Endothelial cell of umbilical vein (primary cell): ENCODE data around the gene LMTK2. TPM values are rescaled to one million over a fixed set of nuclear protein-coding genes. Genes with fewer than 3 reads are reported as not detected.

Experiments used
- BruUV-seq: library from RNA; stranded (reverse); fragments of 400-500 nt; replicated peaks from 2 replicates; lab custom pipeline; 2021; lab: Mats Ljungman, UMichigan
- CTCF ChIA-PET: fragments of 300-600, 350-600 bp; sonication (Branson Sonifier 250); formaldehyde crosslinking; loops from one replicate; lab custom pipeline; 2021; ENCODE audit warnings: antibody characterized with exemption, inconsistent platforms; lab: Charles Lee
- POLR2A ChIA-PET: fragments of 300-600, 350-600 bp; sonication (Branson Sonifier 250); formaldehyde crosslinking; loops from one replicate; lab custom pipeline; 2021; ENCODE audit warnings: antibody characterized with exemption, inconsistent platforms; lab: Charles Lee
- DNase-seq: peaks from one replicate; pipeline ENCODE4 v3.0.0-alpha.2; 2011; ENCODE audit warnings: low read depth, low spot score
- FAIRE-seq: peaks from 2 replicates; lab custom pipeline; 2011; peaks lifted over from hg19 to GRCh38; lab: Jason Lieb, UNC
- H2AFZ ChIP-seq: 2 replicates; pipeline ENCODE4 v1.6.0; 2012; ENCODE audit warnings: low read depth, low read length, control low read depth, inconsistent platforms
- H3K27ac ChIP-seq: 2 replicates; pipeline ENCODE4 v1.5.1; 2011; ENCODE audit warnings: low read depth, mild to moderate bottlenecking, control low read depth, low read length, moderate library complexity; ENCODE audit not compliant: insufficient read depth
- H3K27me3 ChIP-seq, 2 experiments: 2 replicates each; pipeline versions ENCODE4 v1.6.0 to v1.6.1; 2011; ENCODE audit warnings: low read length in 2 of 2, mixed read lengths in 1 of 2; ENCODE audit not compliant: control insufficient read depth in 2 of 2, insufficient read depth in 2 of 2
- H3K36me3 ChIP-seq, 2 experiments: 2 replicates in 1 of 2; 3 replicates in 1 of 2; pipeline ENCODE4 v1.5.1; 2011; ENCODE audit warnings: low read length in 2 of 2, mild to moderate bottlenecking in 1 of 2, moderate library complexity in 1 of 2; ENCODE audit not compliant: control insufficient read depth in 2 of 2, insufficient read depth in 2 of 2; ENCODE audit errors: extremely low read depth in 1 of 2
- H3K4me1 ChIP-seq: 3 replicates; pipeline ENCODE4 v1.5.1; 2011; ENCODE audit warnings: mild to moderate bottlenecking, low read length; ENCODE audit not compliant: control insufficient read depth, insufficient read depth; ENCODE audit errors: extremely low read depth
- H3K4me2 ChIP-seq: 2 replicates; pipeline ENCODE4 v1.6.1; 2011; ENCODE audit warnings: low read length, control low read depth, mixed read lengths; ENCODE audit not compliant: insufficient read depth
- H3K4me3 ChIP-seq, 3 experiments: fragments of 200-600 bp in 1 of 3; sonication (generic), shearing (Covaris generic) in 1 of 3; replicated peaks in 1 of 3; 2 replicates each; pipeline ENCODE4 v1.5.1; 2011 to 2016; ENCODE audit warnings: control low read depth in 3 of 3, low read length in 3 of 3, mild to moderate bottlenecking in 2 of 3, inconsistent platforms in 1 of 3, low read depth in 1 of 3, moderate library complexity in 1 of 3; ENCODE audit not compliant: insufficient read depth in 1 of 3
- H3K79me2 ChIP-seq: 2 replicates; pipeline ENCODE4 v1.6.0; 2012; ENCODE audit warnings: low read length, inconsistent platforms; ENCODE audit not compliant: control insufficient read depth, insufficient read depth
- H3K9ac ChIP-seq: replicated peaks from 2 replicates; pipeline ENCODE3; 2011; ENCODE audit warnings: low read length, control low read depth; ENCODE audit not compliant: insufficient read depth; ENCODE audit errors: extremely low read depth
- H3K9me1 ChIP-seq: replicated peaks from 3 replicates; pipeline ENCODE4 v1.6.0; 2011; ENCODE audit warnings: mild to moderate bottlenecking, low read length; ENCODE audit not compliant: control insufficient read depth, insufficient read depth; ENCODE audit errors: extremely low read depth
- H3K9me3 ChIP-seq: replicated peaks from 2 replicates; pipeline ENCODE4 v1.5.1; 2012; ENCODE audit warnings: low read length, inconsistent platforms; ENCODE audit not compliant: control insufficient read depth, insufficient read depth
- H4K20me1 ChIP-seq: replicated peaks from 2 replicates; pipeline ENCODE3; 2011; ENCODE audit warnings: mild to moderate bottlenecking, low read length; ENCODE audit not compliant: control insufficient read depth, insufficient read depth; ENCODE audit errors: extremely low read depth
- CTCF ChIP-seq, 2 donors: IDR thresholded peaks; 1 replicate in 1 of 2; 2 replicates in 1 of 2; pipeline ENCODE4 v1.5.1; 2011; ENCODE audit warnings: low read length in 2 of 2, mild to moderate bottlenecking in 2 of 2, moderate library complexity in 2 of 2, control low read depth in 1 of 2, inconsistent platforms in 1 of 2, low read depth in 1 of 2; ENCODE audit not compliant: insufficient read depth in 1 of 2; ENCODE audit errors: extremely low read depth in 1 of 2
- FOS ChIP-seq: IDR thresholded peaks from 2 replicates; pipeline ENCODE4 v1.6.1; 2011; ENCODE audit warnings: mild to moderate bottlenecking, low read length, moderate library complexity, borderline replicate concordance; ENCODE audit not compliant: insufficient read depth
- JUN ChIP-seq: IDR thresholded peaks from 2 replicates; pipeline ENCODE4 v1.6.1; 2011; ENCODE audit warnings: borderline replicate concordance, low read depth; ENCODE audit not compliant: insufficient read length, insufficient read depth
- MYC ChIP-seq: IDR thresholded peaks from one replicate; pipeline ENCODE4 v1.6.1; 2011; ENCODE audit warnings: mild to moderate bottlenecking, low read depth, low read length
- POLR2A ChIP-seq: IDR thresholded peaks from 2 replicates; pipeline ENCODE4 v1.6.1; 2012; ENCODE audit warnings: low read depth, mild to moderate bottlenecking, control low read depth, low read length
- dilution Hi-C: fragments of 300-500 bp; cut with MboI; formaldehyde crosslinking; loops from one replicate; pipeline ENCODE4 v1.15.0; 2019; ENCODE audit warnings: low sequenced_read_pairs; ENCODE audit not compliant: extremely low pct_ligation_motif_present
- intact Hi-C: fragments of 100-400 bp; cut with micrococcal nuclease; formaldehyde crosslinking; loops from one replicate; pipeline ENCODE4 v1.10.0; 2022
- polyA plus RNA-seq, 4 experiments: library from polyadenylated mRNA; depleted of rRNA in 3 of 4; stranded (reverse) in 3 of 4; unstranded in 1 of 4; fragments of >200 nt; gene quantifications; 2 replicates each; pipeline versions ENCODE4 v1.2.1 to v1.2.3, GENCODE V29; 2011 to 2012; ENCODE audit warnings: missing spikeins in 1 of 4
- total RNA-seq: library from RNA; stranded (reverse); gene quantifications from 2 replicates; pipeline ENCODE4 v1.2.3, GENCODE V29; 2021
- TF ChIP-seq, protein P1 (sequence below): IDR thresholded peaks from 2 replicates; pipeline ENCODE4 v1.6.1; 2011; ENCODE audit not compliant: insufficient read depth, insufficient read length

The LMTK2 gene
- total and polyA plus RNA-seq, 2 donors (not counting 3 experiments of a cell fraction or from before 2014, with no cell fraction given): 5.9 to 13.8 TPM

DNA sequence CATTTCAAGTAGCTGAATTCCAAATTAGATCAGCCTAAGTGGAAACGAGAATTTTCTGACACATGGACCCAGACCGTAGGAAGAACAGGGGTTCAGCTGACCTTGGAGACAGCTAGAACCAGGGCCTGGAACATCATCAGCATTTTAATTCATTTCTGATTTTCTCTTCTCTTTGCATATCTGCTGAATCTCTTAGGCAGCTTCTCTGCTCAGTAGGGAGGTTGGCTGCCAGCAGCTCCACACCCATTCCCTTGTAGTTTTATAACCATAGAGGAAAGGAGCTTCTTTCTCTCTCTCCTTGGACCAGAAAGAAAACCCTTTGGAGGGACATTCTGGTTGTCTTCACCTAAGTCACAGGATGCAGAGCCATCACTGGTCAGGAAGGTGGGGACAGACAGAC, 36.0 kb downstream of the LMTK2 start:
- CTCF ChIA-PET: interaction anchor here (0.8 to 2.1 kb wide), 3 partner anchors 19 to 26 kb away, joined by 3 to 10 read pairs (median 3); no protein-coding TSS in a partner anchor
- intact Hi-C loops: no loop called here

More for the DNA sequence above, 36.0 kb downstream of the LMTK2 start:
- DNase-seq: no peak
- no peak overlapping the region for H3K27ac ChIP-seq
- H3K4me2 ChIP-seq: no peak overlapping the region
- H3K9me3 ChIP-seq: no peaks in the 10 kb centered on the region
- no peak overlapping the region for H3K4me3 ChIP-seq
- H3K9me1 ChIP-seq: no peaks in the 10 kb centered on the region
- TF ChIP-seq CTCF (IDR thresholded peaks at IDR 0.05; ENCODE audit: extremely low read depth in 1 of 2, insufficient read depth in 1 of 2, low read depth in 1 of 2, low read length in 2 of 2) (no peak), POLR2A (no peak), MYC (no peak), FOS (no peak), JUN (no peak)
- TF ChIP-seq, protein P1, sequence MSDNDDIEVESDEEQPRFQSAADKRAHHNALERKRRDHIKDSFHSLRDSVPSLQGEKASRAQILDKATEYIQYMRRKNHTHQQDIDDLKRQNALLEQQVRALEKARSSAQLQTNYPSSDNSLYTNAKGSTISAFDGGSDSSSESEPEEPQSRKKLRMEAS: no peak
- dilution Hi-C loops: no loop called here
- POLR2A ChIA-PET: no interaction called here
- H3K36me3 ChIP-seq: peaks cover 0 to 7% of the 10 kb centered on the region in 2 experiments
- H3K27me3 ChIP-seq: no peaks in the 10 kb centered on the region
- FAIRE-seq: no peak
- no peaks in the 10 kb centered on the region for H3K79me2 ChIP-seq
- no peak overlapping the region for H2AFZ ChIP-seq
- no peaks in the 10 kb centered on the region for H3K4me1 ChIP-seq
- no peaks in the 10 kb centered on the region for H4K20me1 ChIP-seq
- no TSS peak for BruUV-seq
- H3K9ac ChIP-seq: no peak overlapping the region
